CD4-positive, alpha-beta T cell treated with Interleukin-15 for 1 hour (primary cell): Measurements from ENCODE around the gene POU4F2.

Experiments
- DNase-seq: peaks from one replicate; pipeline ENCODE4 v3.0.0-alpha.2; 2020

The POU4F2 gene, protein sequence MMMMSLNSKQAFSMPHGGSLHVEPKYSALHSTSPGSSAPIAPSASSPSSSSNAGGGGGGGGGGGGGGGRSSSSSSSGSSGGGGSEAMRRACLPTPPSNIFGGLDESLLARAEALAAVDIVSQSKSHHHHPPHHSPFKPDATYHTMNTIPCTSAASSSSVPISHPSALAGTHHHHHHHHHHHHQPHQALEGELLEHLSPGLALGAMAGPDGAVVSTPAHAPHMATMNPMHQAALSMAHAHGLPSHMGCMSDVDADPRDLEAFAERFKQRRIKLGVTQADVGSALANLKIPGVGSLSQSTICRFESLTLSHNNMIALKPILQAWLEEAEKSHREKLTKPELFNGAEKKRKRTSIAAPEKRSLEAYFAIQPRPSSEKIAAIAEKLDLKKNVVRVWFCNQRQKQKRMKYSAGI

DNA sequence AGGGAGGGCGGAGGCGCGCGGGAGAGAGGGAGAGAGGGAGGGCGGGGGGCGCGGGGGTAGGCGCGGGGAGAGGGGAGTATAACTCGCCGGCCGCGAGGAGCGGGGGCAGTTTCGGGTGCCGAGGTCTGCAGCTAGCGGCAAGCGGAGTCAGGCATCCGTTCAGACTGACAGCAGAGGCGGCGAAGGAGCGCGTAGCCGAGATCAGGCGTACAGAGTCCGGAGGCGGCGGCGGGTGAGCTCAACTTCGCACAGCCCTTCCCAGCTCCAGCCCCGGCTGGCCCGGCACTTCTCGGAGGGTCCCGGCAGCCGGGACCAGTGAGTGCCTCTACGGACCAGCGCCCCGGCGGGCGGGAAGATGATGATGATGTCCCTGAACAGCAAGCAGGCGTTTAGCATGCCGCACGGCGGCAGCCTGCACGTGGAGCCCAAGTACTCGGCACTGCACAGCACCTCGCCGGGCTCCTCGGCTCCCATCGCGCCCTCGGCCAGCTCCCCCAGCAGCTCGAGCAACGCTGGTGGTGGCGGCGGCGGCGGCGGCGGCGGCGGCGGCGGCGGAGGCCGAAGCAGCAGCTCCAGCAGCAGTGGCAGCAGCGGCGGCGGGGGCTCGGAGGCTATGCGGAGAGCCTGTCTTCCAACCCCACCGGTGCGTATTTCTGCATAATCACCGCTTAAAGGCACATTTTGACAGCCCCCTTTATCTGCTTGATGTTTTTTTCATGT lies at the start of gene POU4F2:
Gene POU4F2, plus strand, starts transcription at position 108 of the 720 bp plus-strand sequence. Its CDS starts 248 bp downstream, at position 356.
- DNase-seq = no peak

DNA sequence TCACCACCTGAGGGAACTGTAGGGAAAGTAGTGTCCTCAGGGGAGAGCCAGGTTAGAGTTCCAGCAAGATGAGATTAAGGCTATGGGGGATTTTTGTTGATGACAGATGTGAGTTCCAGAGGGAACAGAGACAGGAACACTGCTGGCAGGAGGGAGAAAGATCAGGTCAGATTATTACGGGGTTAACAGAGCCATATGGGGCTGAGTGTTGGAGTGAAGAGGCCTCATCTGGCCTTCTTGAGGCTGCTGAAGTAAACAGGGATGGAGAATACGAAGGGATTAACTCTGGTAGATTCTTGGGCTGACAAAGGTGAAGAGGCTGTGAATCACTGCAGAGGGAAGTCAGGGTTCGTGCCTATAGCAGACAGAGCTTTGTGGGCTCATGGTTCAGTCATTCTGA lies 47.9 kb upstream of the POU4F2 start:
- DNase-seq = no peak

DNA sequence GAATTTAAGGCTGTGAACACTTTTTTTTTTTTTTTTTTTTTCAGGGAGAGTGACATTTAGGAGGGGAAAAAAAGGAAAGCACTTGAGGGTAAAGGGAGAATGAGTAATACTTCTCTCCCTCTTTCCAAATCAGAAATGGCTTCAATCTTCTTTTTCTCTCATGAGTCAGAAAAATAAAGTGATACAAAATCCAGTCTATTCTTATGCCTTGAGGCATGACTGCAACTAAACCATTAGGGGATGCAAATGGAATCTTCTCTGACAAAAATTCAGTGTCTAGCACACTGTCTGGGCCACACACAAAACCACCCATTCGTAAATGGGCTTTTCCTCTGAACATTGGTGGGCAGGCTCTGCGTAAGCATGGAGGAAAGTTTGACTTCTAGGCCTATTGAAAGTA lies 46.7 kb upstream of the POU4F2 start:
- no peak for DNase-seq

GRCh38 chr4:146632770-146633470 lies 5.8 kb upstream of the POU4F2 start:
- no peak for DNase-seq

- DNase-seq = no peak
Measured at GRCh38 chr4:146633471-146633800, 5.3 kb upstream of the POU4F2 start.

DNA sequence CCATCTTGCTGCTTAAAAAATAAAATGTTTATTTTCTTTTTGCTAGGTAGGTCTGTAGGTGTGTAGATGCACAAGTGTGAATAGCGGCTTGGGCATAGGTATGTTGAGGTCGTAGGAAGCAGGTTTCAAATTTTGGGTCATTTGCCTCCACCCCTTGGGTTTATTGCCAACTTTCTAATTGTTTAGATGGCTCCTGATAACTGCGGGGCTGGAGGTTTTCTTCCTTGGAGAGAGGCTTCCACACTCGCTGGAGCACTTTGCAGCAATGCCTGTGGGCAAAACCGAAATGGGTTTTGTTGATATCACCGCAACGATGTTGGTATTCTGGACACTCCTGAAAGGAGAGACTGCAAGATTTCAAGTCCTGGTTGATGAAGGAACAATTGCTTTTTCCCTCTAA lies 3.9 kb upstream of the POU4F2 start:
- DNase-seq = no peak

DNA sequence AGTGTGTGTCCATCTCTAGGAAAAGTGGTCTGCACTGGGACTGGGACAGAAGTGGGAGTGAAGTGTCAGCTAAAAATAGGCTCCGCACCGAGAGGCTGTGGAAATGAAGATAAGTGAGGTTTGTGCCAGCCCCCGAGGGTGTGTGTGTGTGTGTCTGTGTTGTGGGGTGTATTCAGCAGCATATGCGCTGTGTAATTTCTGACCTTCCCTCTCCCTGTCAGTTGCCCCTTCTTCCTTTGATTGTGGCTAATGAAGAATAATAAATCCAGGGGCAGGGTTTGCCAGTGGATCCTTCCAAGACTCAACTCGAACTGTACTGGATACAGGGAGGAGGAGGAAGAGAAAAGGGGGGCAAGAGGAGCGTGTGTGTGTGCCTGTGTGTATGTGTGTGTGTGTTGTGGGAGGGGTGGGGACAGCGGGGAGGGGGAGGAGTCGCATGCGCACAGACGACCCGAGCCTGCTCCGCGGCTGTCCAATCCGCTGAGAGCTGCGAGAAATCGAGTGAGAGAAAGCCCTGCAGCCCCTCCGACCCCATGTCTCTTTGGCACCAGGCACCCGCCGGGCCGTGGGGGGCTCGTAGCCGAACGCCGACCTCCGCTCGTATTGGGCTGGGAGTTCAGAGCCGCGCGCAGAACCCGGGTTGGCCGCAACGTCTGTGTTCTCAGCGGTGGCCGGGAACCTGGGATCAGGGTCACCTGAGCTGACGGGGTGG lies 916 bp upstream of the POU4F2 start:
- no peak for DNase-seq

- no peak for DNase-seq
Measured at GRCh38 chr4:146638333-146638785, 334 bp upstream of the POU4F2 start.

DNA sequence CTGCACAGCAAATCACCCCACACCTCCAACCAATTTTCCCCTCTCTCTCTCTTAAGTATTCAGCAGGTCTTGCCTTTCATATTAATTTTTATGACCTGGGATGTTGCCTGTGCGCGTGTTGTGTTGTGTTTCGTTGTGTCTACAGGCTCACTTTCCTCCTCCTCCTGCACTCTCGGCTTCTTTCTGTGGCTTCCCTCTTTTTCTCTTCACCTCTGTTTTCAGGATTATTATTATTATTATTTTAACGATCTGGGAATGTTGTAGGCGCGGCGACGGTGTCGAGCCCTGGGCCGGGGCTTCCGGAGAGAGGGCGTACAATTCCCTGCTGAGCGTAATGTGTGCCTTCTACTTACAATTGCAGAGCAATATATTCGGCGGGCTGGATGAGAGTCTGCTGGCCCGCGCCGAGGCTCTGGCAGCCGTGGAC lies 826 bp downstream of the POU4F2 start:
- no peak for DNase-seq

DNA sequence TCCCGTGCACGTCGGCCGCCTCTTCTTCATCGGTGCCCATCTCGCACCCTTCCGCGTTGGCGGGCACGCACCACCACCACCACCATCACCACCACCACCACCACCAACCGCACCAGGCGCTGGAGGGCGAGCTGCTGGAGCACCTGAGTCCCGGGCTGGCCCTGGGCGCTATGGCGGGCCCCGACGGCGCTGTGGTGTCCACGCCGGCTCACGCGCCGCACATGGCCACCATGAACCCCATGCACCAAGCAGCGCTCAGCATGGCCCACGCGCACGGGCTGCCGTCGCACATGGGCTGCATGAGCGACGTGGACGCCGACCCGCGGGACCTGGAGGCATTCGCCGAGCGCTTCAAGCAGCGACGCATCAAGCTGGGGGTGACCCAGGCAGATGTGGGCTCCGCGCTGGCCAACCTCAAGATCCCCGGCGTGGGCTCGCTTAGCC lies 1.4 kb downstream of the POU4F2 start:
- no peak for DNase-seq

GRCh38 chr4:146640465-146641061 lies 1.9 kb downstream of the POU4F2 start:
- DNase-seq = no peak

DNA sequence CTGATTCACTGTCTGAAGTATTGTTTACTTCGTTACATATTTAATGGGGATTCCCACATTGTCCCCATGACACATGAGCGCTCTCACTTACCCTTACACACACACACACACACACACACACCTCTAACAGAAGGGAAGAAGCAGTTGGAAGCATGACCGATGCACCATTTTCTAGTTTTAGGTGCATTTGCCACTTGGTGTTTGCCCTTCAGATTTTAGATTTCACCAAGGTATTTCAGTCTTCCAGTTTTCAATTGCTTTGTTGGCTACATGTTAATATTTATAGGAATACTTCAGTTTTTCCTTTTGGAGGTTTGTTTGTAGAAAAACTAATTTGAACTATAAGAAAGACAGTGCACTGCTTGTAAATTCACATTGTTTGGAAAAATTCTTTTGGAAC lies 3.1 kb downstream of the POU4F2 start:
- no peak for DNase-seq

- DNase-seq = no peak
Measured at GRCh38 chr4:146643812-146644401, 5.2 kb downstream of the POU4F2 start.

GRCh38 chr4:146645921-146646320 lies 7.2 kb downstream of the POU4F2 start:
- DNase-seq = no peak

- DNase-seq = no peak
Measured at GRCh38 chr4:146646593-146647325, 8.1 kb downstream of the POU4F2 start.

GRCh38 chr4:146647615-146648460 lies 9.1 kb downstream of the POU4F2 start:
- no peak for DNase-seq

DNA sequence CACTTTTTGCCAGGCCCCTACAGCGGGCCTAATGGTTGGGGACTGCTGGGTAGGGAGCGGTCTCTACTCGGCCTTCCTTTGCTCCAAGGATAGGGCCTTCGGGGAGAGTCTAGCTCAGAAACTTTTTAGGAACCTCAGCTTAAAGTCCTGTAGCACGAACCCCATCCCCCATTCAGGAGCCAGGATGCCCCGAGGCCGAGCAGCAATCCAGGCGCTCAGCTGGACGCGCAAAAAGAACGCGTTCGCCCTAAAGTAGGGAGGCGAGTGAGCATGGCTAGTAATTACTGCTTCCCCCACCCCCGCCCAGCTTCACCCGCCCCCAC lies 9.7 kb downstream of the POU4F2 start:
- DNase-seq = no peak

GRCh38 chr4:146649232-146649631 lies 10.5 kb downstream of the POU4F2 start:
- no peak for DNase-seq

DNA sequence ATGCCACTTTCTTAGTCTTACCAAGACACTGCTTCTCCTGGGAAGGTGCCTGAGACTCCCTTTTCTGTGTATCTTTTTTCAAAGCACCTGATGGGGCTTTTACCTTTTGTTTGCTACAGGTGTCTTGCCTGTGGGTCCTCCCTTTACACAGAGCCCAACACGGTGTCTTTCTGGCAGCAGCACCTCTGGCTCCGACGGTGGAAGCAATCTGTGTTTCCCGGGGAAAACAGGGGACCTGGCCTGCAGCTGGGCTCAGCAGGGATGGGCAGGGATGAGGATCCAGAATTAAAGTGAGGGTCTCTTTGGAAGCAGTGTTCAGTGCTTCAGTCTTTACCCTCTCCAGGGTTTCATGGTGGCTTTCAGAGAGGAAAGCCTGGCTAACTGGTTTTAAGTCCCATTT lies 11.3 kb downstream of the POU4F2 start:
- no peak for DNase-seq

DNA sequence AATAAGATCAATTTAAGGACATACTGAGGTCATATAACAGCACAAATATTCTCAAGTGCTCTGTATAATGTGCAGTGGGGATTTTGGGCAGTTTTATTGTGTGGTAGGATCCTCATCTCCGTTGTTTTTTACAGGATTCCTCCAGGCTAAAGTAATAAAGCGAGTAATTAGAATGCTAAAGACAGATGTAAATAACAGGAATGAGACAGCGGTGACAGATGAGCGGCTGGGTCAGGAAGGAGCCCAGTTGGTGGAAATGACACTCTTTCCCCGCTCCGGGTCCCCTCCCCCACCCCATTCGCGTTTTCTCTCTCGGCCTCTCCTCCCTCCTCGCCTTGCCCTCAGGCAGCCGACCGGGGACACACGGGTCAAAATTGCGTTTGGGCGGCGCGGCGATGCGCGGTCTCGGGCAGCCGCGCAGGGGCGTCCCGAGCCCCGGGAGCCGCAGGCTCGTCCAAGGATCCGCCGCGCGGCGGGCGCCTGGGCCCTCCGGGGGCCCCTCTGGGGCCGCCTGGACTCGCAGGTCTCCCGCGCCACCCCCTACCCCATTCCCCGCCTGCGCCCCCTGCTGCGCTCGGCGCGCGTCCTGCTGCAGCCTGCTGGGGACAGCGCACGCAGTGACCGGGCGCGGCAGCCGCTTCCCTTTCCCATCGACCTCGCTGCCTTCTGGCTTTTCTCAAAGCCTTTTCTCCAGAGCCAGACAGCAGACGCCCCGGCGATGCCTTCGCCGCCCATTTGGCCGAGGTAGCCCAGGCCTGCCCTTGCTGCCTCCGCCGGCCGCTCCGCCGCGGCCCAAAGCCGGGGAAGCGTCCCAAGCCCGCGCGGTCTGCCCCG lies 16.2 kb downstream of the POU4F2 start:
- no peak for DNase-seq
